HG02884 (cell line): ENCODE results near the gene C3AR1.

Source experiments
- ATAC-seq: cut with Tn5 transposase; IDR thresholded peaks from one replicate; pipeline ENCODE4 v1.9.1; 2021; ENCODE audit warnings: mild to moderate bottlenecking, moderate library complexity; ENCODE audit not compliant: unreplicated experiment

C3AR1 gene

GRCh38 chr12:8058506-8058905, 7.7 kb downstream of the C3AR1 start:
- no peak for ATAC-seq

- ATAC-seq = no peak
Observed at GRCh38 chr12:8057839-8058238, 8.3 kb downstream of the C3AR1 start.

GRCh38 chr12:8057306-8057705, 8.9 kb downstream of the C3AR1 start:
- no peak for ATAC-seq

GRCh38 chr12:8054816-8055215, 11.3 kb downstream of the C3AR1 start:
- no peak for ATAC-seq

GRCh38 chr12:8052679-8053078, 13.5 kb downstream of the C3AR1 start:
- ATAC-seq = no peak

- ATAC-seq = no peak
Observed at GRCh38 chr12:8050600-8051250, 15.4 kb downstream of the C3AR1 start.

DNA sequence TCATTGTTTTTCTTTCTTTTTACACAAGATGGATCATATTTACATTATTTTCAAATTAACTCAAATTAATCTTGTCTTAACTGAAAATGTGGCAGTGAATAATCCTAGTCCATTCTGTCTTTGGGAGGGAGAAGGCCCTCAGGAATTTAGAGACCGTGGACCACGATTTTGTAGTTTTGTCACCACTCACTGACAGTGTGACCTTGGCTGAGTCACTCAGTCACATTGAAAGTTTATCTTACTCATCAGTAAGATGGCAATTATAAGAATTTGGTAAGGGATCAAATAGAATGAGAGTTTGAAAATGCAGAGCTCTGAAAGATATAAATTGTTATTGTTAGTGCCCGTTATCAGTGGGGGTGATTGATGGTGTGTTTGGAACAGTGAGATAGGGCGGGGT, 17.3 kb downstream of the C3AR1 start:
- no peak for ATAC-seq

GRCh38 chr12:8047842-8048241, 18.3 kb downstream of the C3AR1 start:
- no peak for ATAC-seq

DNA sequence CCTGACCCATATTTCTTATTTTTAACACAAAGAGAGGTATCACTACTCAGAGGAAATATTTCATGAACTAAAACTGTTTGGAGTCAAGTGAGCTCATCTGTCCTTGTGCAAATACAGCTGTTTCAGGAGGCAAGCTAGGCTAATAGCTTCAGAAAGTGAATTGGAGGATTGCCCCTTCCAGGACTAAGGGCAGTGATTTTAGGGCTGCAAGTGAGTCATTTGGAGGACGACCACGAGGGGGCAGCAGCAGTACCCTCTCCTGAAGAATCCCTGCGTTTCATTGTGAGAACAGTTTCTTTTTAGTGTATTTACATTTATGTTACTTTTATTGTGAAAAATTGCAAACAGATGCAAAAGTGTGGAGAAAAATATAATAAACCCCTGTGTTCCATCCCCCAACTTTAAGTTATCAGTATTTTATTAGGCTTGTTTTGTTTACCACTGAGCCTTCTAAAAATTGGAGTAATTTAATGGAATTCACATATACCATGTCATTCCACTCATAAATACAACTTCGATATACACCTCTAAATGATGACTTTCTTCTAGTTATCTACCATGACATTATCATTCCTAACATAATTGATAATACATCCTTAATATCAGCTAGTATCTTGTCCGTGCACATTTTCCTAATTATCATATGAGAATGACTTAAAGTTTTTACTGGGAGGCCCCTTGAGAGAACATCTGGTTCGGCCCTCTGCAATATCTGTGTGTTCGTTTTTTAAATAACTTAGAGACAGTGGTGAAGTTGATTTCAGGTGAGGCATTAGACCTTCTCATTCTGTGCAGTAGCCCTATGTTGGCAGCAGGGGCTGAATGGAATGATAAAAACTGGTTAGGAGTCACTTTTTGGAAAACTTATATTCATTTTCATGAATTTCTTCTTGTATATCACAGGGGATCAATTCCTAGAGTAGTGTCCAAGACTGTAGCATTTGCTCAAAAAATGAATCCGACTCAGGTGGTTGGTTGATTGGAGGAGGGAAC, 19.9 kb downstream of the C3AR1 start:
- ATAC-seq = no peak

- ATAC-seq = no peak
Observed at GRCh38 chr12:8040791-8041190, 25.4 kb downstream of the C3AR1 start.

DNA sequence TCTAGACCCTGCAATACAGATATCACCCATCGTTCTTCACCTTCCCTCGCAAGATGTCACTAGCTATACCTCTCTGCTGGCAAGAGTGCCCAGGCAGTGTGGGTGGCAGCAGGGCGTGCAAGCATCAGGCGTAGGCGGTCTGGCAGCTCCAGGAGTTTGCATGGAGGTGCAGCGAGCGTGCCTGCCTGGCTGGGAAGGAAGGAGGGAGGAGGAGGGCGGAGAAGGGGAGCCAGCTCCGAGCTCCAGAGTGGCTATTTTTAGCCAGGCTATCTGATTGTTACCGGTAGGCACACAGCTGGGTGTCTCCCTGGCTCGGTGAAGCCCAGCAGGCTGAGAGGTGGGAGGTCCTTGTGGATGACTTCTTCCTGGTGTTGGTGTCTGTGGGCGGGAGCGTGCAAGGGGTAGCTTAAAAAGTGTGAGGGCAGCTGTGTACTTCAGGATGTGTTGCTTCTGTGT, 27.5 kb downstream of the C3AR1 start:
- no peak for ATAC-seq

GRCh38 chr12:8037947-8038346, 28.2 kb downstream of the C3AR1 start:
- ATAC-seq = no peak

GRCh38 chr12:8037046-8037663, 29.0 kb downstream of the C3AR1 start:
- ATAC-seq = no peak

DNA sequence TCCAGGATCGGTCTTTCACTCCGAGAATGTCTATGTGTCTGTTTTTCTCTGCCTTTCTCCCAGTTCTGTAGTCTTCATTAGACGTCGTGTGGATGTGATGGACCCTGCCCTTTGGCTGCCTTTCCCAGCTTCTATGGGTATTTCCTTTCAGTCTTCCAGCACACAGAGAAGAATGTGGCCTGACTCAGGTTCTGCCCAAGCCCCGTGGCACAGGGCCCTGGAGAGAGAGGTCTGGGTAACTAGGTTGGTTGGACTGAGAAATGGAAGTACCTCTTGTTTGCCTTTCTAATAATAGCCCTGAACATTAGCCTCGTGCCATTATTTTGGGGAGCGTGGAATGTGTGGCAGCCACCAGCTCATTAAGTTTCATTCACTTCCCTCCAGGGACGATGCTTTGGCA, 29.8 kb downstream of the C3AR1 start:
- ATAC-seq = no peak

- ATAC-seq = no peak
Observed at GRCh38 chr12:8035440-8036010, 30.6 kb downstream of the C3AR1 start.

GRCh38 chr12:8034802-8035201, 31.4 kb downstream of the C3AR1 start:
- no peak for ATAC-seq

GRCh38 chr12:8033153-8034044, 32.8 kb downstream of the C3AR1 start:
- peak; percentile 18 for ATAC-seq

DNA sequence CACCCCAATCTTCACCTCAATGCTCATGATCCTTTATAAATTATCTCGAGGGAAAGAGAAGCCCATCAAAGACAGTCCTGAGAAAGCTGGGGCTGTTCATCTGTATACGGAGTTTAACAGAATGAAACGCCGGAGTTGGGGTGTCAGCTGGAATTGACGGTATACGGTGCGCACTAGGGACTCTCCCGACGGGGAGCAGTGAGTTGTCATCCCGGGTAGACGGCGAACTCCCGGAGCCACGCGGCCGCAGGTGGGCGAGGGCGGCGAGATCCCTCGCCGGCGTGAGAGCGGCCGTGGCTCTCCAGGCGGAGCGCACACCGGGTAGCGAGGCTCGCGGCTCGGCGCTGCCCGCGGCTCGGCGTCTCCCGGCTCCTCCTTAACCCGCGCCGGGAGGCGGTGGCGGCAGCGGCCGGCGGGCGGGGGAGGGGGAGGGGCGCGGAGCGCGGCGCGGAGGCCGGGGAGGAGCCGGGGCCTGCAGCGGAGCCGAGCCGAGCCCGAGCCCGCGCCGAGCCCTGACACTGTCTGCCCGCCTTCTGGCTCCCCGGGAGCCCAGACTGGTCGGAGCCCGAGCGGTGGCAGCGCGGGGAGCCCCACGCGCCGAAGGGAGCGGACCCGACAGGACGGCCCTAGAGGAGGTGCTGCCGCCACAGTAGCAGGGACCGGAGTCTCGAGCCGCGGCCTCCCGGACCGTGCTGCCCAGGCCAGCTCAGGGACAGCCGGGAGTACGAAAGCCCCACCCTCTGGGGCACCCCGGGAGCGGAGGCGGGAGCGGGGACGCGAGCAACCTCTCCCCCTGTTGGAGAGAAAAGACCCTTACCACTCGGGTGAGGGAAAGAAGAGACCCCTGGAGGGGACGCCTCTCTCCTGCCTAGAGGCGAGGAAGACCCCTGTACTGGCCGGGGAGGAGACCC, 33.7 kb downstream of the C3AR1 start, which contains the start of gene FOXJ2:
Gene FOXJ2 (plus strand): TSS at position 475 of the 911 bp plus-strand sequence. CDS start 7,117 bp downstream, outside the sequence.
- ATAC-seq = peak; percentile 57

DNA sequence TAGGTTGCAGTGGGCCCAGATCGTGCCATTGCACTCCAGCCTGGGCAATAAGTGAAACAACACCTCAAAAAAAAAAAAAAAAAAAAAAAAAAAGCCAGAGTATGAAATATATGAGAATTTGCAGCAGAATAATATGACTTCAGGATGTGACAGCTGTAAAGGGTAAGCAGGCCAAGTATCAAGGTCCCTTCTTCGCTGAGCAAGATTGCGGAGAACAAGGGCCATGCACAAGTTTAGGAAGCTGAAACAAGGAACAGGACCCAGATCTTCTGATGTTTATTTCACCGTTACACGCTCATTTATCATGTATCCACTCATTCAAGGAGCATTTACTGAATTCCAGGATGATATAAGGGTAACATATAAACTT, 34.3 kb downstream of the C3AR1 start:
- no peak for ATAC-seq
